GM12878 (cell line): Measurements from ENCODE around the gene GDAP1L1. TPM values are rescaled to one million over a fixed set of nuclear protein-coding genes. Genes with fewer than 3 reads are reported as not detected.

Experiments used
- ATAC-seq: fragments of 200-7000 bp; cut with Tn5 transposase; 3 replicates; pipeline ENCODE4 v1.9.1; 2020; ENCODE audit warnings: mild to moderate bottlenecking, moderate library complexity
- BruUV-seq: library from RNA; stranded (reverse); fragments of 400-500 nt; replicated peaks from 2 replicates; lab custom pipeline; 2021; lab: Mats Ljungman, UMichigan
- CTCF ChIA-PET: fragments of 300-600 bp; sonication (Branson Sonifier 250); formaldehyde crosslinking; extraction: SDS; loops from one replicate; lab custom pipeline; 2021; ENCODE audit warnings: inconsistent platforms; lab: Yijun Ruan, JAX
- POLR2A ChIA-PET: fragments of 350-600 bp; formaldehyde crosslinking; extraction: SDS; loops from one replicate; lab custom pipeline; 2021; ENCODE audit warnings: inconsistent platforms; lab: Charles Lee
- RAD21 ChIA-PET: fragments of 300-600 bp; sonication (Branson Sonifier 250); formaldehyde crosslinking; loops from one replicate; lab custom pipeline; 2023; ENCODE audit warnings: antibody characterized with exemption; ENCODE audit not compliant: unreplicated experiment; lab: Charles Lee
- SMC1A ChIA-PET: fragments of 300-600 bp; sonication (Branson Sonifier 250); formaldehyde crosslinking; loops from one replicate; lab custom pipeline; 2023; ENCODE audit not compliant: unreplicated experiment, uncharacterized antibody; lab: Charles Lee
- DNase-seq: peaks from one replicate; pipeline ENCODE4 v3.0.0-alpha.2; 2011; ENCODE audit warnings: low read depth, low spot score
- FAIRE-seq: peaks from 3 replicates; lab custom pipeline; 2011; peaks lifted over from hg19 to GRCh38; lab: Jason Lieb, UNC
- H2AFZ ChIP-seq: 2 replicates; pipeline ENCODE4 v1.6.0; 2011; ENCODE audit warnings: low read depth, low read length, control low read depth; ENCODE audit not compliant: control insufficient read depth
- H3K27ac ChIP-seq: 2 replicates; pipeline ENCODE4 v1.5.1; 2011; ENCODE audit warnings: control low read depth; ENCODE audit not compliant: control insufficient read depth, insufficient read depth
- H3K27me3 ChIP-seq, 2 experiments: replicated peaks in 1 of 2; 2 replicates each; pipeline versions ENCODE4 v1.6.0 to v1.6.1; 2011; ENCODE audit warnings: low read length in 1 of 2; ENCODE audit not compliant: control insufficient read depth in 2 of 2, insufficient read depth in 2 of 2
- H3K36me3 ChIP-seq, 2 experiments: 2 replicates each; pipeline ENCODE4 v1.5.1; 2011; ENCODE audit warnings: low read length in 1 of 2; ENCODE audit not compliant: control insufficient read depth in 2 of 2, insufficient read depth in 2 of 2
- H3K4me1 ChIP-seq: 2 replicates; pipeline ENCODE4 v1.6.1; 2011; ENCODE audit warnings: mild to moderate bottlenecking, low read length, moderate library complexity, mixed read lengths; ENCODE audit not compliant: control insufficient read depth, insufficient read depth
- H3K4me2 ChIP-seq: 2 replicates; pipeline ENCODE4 v1.6.0; 2011; ENCODE audit warnings: control low read depth; ENCODE audit not compliant: control insufficient read depth, insufficient read depth
- H3K4me3 ChIP-seq: fragments of 200-600 bp; sonication (generic); 2 replicates; pipeline ENCODE4 v1.5.1; 2016
- H3K79me2 ChIP-seq: 2 replicates; pipeline ENCODE4 v1.6.0; 2011; ENCODE audit warnings: low read length; ENCODE audit not compliant: control insufficient read depth, insufficient read depth
- H3K9ac ChIP-seq: 2 replicates; pipeline ENCODE4 v1.8.0; 2011; ENCODE audit warnings: low read length, control low read depth, mixed read lengths; ENCODE audit not compliant: control insufficient read depth, insufficient read depth
- H3K9me3 ChIP-seq: replicated peaks from 3 replicates; pipeline ENCODE4 v1.5.1; 2011; ENCODE audit warnings: mild to moderate bottlenecking, low read length; ENCODE audit not compliant: control insufficient read depth, insufficient read depth
- H4K20me1 ChIP-seq: 2 replicates; pipeline ENCODE4 v1.6.0; 2011; ENCODE audit not compliant: control insufficient read depth, insufficient read depth
- BHLHE40 ChIP-seq, 2 experiments: fragments of 450-650 bp in 1 of 2; IDR thresholded peaks; 2 replicates each; pipeline ENCODE4 v1.6.1; 2011 to 2017; ENCODE audit warnings: low read depth in 2 of 2, borderline replicate concordance in 1 of 2, improper control_type of control experiment in 1 of 2, low read length in 1 of 2, mild to moderate bottlenecking in 1 of 2
- BMI1 ChIP-seq: fragments of 450-650 bp; IDR thresholded peaks from 2 replicates; pipeline ENCODE4 v1.6.1; 2016; ENCODE audit warnings: mild to moderate bottlenecking, moderate library complexity, borderline replicate concordance
- FOXM1 ChIP-seq: IDR thresholded peaks from 2 replicates; pipeline ENCODE4 v1.6.1; 2012; ENCODE audit warnings: low read depth, mild to moderate bottlenecking, inconsistent platforms, low read length, moderate library complexity
- KLF5 ChIP-seq: fragments of 450-650 bp; IDR thresholded peaks from 2 replicates; pipeline ENCODE4 v1.6.1; 2014; ENCODE audit warnings: mild to moderate bottlenecking; ENCODE audit not compliant: partially characterized antibody
- MEF2A ChIP-seq: IDR thresholded peaks from 2 replicates; pipeline ENCODE4 v1.6.1; 2011; ENCODE audit warnings: low read depth, mild to moderate bottlenecking, low read length, moderate library complexity; ENCODE audit not compliant: insufficient read depth
- MEF2B ChIP-seq: fragments of 450-650 bp; IDR thresholded peaks from 2 replicates; pipeline ENCODE4 v1.6.1; 2018; ENCODE audit warnings: mild to moderate bottlenecking, moderate library complexity; ENCODE audit not compliant: partially characterized antibody, poor library complexity, severe bottlenecking
- NFYA ChIP-seq: IDR thresholded peaks from 2 replicates; pipeline ENCODE4 v1.6.1; 2011; ENCODE audit warnings: low read depth, mild to moderate bottlenecking, low read length, improper control_type of control experiment, borderline replicate concordance
- NRF1 ChIP-seq: conservative IDR thresholded peaks from 2 replicates; pipeline ENCODE4 v1.6.1; 2011; ENCODE audit warnings: mild to moderate bottlenecking, low read depth, low read length, improper control_type of control experiment
- RAD51 ChIP-seq: fragments of 450-650 bp; IDR thresholded peaks from 2 replicates; pipeline ENCODE4 v1.6.1; 2016; ENCODE audit warnings: moderate library complexity, mild to moderate bottlenecking, inconsistent platforms
- RFX5 ChIP-seq: IDR thresholded peaks from 2 replicates; pipeline ENCODE4 v1.6.1; 2011; ENCODE audit warnings: low read depth, low read length, improper control_type of control experiment
- WGBS: methylation state at CpG from one replicate; pipeline ENCODE4 v1.1.6; 2016; ENCODE audit warnings: low lambda C conversion rate; ENCODE audit not compliant: insufficient replicate concordance, insufficient coverage; ENCODE audit errors: missing lambda C conversion rate; 5-methylcytosine and 5-hydroxymethylcytosine counted together
- in situ Hi-C: fragments of 300-500 bp; cut with MboI; formaldehyde crosslinking; loops from 9 replicates; pipeline ENCODE4 v1.14.3; 2018; ENCODE audit warnings: mixed read lengths
- intact Hi-C: fragments of 100-400 bp; cut with micrococcal nuclease; formaldehyde crosslinking; loops from one replicate; pipeline ENCODE4 v1.14.2; 2022; ENCODE audit not compliant: unreplicated experiment
- polyA plus RNA-seq, 11 experiments: library from polyadenylated mRNA; depleted of rRNA in 4 of 11; unstranded in 6 of 11; stranded (reverse) in 5 of 11; fragments of >200 nt; fragmentation: Nextera tagmentation in 4 of 11; fragmentation: Illumina TruSeq in 1 of 11; extraction: Ambion mirVana in 4 of 11; extraction: Trizol in 1 of 11; gene quantifications; 1 replicate in 1 of 11; 2 replicates in 10 of 11; pipeline versions ENCODE4 v1.2.1 to v1.2.3, GENCODE V29; 2011 to 2016; ENCODE audit warnings: inconsistent platforms in 2 of 11, missing spikeins in 2 of 11, low read depth in 1 of 11
- total RNA-seq, 4 experiments: library from RNA; depleted of rRNA in 3 of 4; stranded (reverse); fragments of >200 nt in 3 of 4; fragmentation: Illumina TruSeq in 1 of 4; extraction: Trizol in 1 of 4; gene quantifications; 2 replicates each; pipeline versions ENCODE4 v1.2.1 to v1.2.3, GENCODE V29; 2013 to 2021
- TF ChIP-seq, protein P1 (sequence below): IDR thresholded peaks from 2 replicates; pipeline ENCODE4 v1.6.1; 2012; ENCODE audit warnings: mild to moderate bottlenecking, low read depth, low read length

Gene GDAP1L1
- total and polyA plus RNA-seq, 10 of the 15 experiments (the other 5 are each of a cell fraction or from before 2014, with no cell fraction given): 0.08 to 0.38 TPM; not detected in 8

- Histone ChIP-seq H3K4me2 (no peak overlapping the region), H3K27me3 (no peaks in the 10 kb centered on the region), H3K9me3 (no peaks in the 10 kb centered on the region), H4K20me1 (no peaks in the 10 kb centered on the region), H3K4me3 (no peak overlapping the region)
- WGBS: 43% methylated on average over 5 of the region's 5 CpGs
- BruUV-seq: no TSS peak
- no peak for FAIRE-seq
- TF ChIP-seq BMI1: no peak
- TF ChIP-seq RAD51: no peak
- TF ChIP-seq FOXM1: no peak
- TF ChIP-seq MEF2A: no peak
- no peak for TF ChIP-seq NRF1
- no peak for TF ChIP-seq KLF5
- no peak for TF ChIP-seq NFYA
- TF ChIP-seq RFX5: no peak
- TF ChIP-seq MEF2B: no peak
- TF ChIP-seq, protein P1, sequence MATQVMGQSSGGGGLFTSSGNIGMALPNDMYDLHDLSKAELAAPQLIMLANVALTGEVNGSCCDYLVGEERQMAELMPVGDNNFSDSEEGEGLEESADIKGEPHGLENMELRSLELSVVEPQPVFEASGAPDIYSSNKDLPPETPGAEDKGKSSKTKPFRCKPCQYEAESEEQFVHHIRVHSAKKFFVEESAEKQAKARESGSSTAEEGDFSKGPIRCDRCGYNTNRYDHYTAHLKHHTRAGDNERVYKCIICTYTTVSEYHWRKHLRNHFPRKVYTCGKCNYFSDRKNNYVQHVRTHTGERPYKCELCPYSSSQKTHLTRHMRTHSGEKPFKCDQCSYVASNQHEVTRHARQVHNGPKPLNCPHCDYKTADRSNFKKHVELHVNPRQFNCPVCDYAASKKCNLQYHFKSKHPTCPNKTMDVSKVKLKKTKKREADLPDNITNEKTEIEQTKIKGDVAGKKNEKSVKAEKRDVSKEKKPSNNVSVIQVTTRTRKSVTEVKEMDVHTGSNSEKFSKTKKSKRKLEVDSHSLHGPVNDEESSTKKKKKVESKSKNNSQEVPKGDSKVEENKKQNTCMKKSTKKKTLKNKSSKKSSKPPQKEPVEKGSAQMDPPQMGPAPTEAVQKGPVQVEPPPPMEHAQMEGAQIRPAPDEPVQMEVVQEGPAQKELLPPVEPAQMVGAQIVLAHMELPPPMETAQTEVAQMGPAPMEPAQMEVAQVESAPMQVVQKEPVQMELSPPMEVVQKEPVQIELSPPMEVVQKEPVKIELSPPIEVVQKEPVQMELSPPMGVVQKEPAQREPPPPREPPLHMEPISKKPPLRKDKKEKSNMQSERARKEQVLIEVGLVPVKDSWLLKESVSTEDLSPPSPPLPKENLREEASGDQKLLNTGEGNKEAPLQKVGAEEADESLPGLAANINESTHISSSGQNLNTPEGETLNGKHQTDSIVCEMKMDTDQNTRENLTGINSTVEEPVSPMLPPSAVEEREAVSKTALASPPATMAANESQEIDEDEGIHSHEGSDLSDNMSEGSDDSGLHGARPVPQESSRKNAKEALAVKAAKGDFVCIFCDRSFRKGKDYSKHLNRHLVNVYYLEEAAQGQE: no peak
- TF ChIP-seq BHLHE40 (IDR thresholded peaks at IDR 0.05; ENCODE audit: borderline replicate concordance in 1 of 2, low read depth in 2 of 2, low read length in 1 of 2): no peak
- TF ChIP-seq, all 136 proteins: peak for 0
- peaks cover 8% of the 10 kb centered on the region for H3K4me1 ChIP-seq
- H3K36me3 ChIP-seq: no peaks in the 10 kb centered on the region
- no peak overlapping the region for H3K27ac ChIP-seq
- ChIA-PET SMC1A (interaction anchor here (1.7 kb wide), 1 partner anchor 34 kb away, joined by 7 read pairs; no protein-coding TSS in a partner anchor), POLR2A (no interaction called here), CTCF (interaction anchor here (0.7 to 2.1 kb wide), 3 partner anchors 8 to 160 kb away, joined by 3 to 9 read pairs (median 8); partner anchors contain the start of gene FITM2), RAD21 (no interaction called here)
- no peaks in the 10 kb centered on the region for H3K79me2 ChIP-seq
- ATAC-seq: no peak
- intact Hi-C loops (no loop called here), in situ Hi-C loops (no loop called here)
- H2AFZ ChIP-seq: no peak overlapping the region
- DNase-seq: no peak
- no peak overlapping the region for H3K9ac ChIP-seq
Observed at GRCh38 chr20:44223721-44224120, 23.4 kb upstream of the GDAP1L1 start.
